Cardiac fibroblast (primary cell): ENCODE data around the gene ZNF436.

Experiments used
- DNase-seq, 2 donors: peaks; one replicate each; pipeline versions ENCODE4 v3.0.0 to v3.0.0-alpha.2; 2010; ENCODE audit warnings: low read depth in 2 of 2
- H3K4me3 ChIP-seq, 2 donors: replicated peaks in 1 of 2; 1 replicate in 1 of 2; 2 replicates in 1 of 2; pipeline ENCODE4 v1.5.1; 2011; ENCODE audit warnings: low read depth in 2 of 2, low read length in 2 of 2, mild to moderate bottlenecking in 2 of 2, moderate library complexity in 1 of 2
- TF ChIP-seq, protein P1 (sequence below): IDR thresholded peaks from one replicate; pipeline ENCODE4 v1.5.1; 2011; ENCODE audit warnings: low read depth, mild to moderate bottlenecking, low read length, inconsistent platforms

The ZNF436 gene

DNA sequence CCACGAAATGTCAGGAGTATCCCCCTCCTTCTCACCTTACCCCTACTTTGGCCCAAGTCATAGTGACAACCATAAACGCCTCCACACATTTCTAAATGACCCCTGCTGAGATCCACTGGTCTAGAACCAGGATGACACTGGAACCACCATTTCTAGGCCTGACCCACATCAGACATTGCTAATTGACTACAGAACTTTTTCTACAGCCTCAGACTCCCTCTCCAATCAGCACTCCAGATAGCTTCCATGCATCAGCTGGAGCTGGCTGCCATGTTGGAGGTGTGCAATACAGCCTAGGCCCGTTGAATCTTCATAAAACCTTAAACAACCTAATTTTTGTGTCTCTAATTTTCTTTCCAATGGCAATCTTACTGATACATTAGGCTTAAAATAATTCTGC, 36.3 kb upstream of the ZNF436 start:
- no peak overlapping the region for H3K4me3 ChIP-seq
- DNase-seq = no peak
- TF ChIP-seq, protein P1, sequence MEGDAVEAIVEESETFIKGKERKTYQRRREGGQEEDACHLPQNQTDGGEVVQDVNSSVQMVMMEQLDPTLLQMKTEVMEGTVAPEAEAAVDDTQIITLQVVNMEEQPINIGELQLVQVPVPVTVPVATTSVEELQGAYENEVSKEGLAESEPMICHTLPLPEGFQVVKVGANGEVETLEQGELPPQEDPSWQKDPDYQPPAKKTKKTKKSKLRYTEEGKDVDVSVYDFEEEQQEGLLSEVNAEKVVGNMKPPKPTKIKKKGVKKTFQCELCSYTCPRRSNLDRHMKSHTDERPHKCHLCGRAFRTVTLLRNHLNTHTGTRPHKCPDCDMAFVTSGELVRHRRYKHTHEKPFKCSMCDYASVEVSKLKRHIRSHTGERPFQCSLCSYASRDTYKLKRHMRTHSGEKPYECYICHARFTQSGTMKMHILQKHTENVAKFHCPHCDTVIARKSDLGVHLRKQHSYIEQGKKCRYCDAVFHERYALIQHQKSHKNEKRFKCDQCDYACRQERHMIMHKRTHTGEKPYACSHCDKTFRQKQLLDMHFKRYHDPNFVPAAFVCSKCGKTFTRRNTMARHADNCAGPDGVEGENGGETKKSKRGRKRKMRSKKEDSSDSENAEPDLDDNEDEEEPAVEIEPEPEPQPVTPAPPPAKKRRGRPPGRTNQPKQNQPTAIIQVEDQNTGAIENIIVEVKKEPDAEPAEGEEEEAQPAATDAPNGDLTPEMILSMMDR = no peak

DNA sequence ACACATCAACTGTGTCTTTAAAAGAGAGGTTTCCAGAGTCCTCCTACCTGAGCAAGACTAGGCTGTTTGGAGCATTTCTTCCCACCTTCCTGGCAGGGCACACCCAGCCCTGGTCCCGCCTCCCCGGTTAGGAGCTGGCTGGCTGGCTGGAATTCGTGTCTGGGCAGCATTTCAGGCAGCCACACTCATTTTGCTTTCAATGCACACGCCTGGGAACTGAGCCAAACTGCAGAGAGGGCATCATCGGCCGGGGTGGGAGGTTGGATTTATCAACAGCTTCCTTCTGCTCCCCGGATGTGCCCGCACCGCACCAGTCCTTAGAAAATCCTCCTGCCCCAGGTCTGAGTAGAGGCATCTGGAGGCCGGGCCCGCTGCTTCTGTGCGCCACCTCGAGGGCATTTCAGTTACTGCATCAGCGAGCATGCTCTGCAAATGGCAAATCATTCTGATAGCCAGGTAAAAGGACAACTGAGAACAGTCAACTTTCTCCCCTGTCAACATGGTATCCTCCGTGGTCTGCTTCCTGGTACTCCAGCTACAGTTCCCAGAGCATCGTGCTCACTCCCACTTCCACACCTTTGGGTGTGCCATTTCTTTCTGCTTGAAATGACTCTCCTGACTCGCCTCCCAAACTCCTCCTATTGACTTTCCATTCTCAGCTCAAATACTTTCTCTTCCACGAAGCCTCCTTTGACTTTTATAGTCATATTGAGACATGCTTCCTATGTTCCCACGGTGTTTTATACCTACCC, 34.3 kb upstream of the ZNF436 start:
- H3K4me3 ChIP-seq = no peak overlapping the region
- DNase-seq = peak; percentile 95 to 97
- TF ChIP-seq, protein P1 = peak; percentile 97

DNA sequence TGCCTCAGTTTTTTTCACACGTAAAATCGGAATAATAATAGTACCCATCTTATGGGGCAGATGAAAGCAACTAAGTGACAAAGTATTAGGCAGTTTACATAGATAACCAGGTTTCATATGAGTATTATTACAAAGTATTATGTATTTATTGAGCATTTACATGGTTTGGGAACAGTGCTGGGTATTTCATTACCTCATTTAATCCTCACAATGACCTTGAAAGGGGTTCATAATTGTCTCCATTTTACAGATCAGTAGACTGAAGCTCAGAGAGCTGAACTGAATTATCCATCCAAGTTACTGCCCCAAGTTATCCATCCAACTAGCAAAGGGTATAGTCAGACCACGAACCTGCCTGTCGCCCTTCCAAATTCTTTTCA, 33.7 kb upstream of the ZNF436 start:
- TF ChIP-seq, protein P1 = no peak
- no peak overlapping the region for H3K4me3 ChIP-seq
- DNase-seq = no peak

DNA sequence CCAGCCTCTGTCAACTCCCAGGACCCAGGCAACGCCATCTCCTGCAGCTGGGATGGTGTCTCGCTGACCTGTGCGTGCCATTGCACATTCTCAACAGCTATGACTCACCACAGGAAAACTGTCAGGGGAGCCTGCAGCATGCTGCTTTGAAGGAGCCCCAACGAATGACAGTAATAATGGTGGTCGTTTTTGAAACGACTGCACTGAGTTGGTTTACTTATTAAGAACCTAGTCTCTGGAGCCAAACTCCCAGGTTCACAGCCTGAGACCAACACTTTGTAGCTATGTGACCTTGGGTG, 33.4 kb upstream of the ZNF436 start:
- no peak overlapping the region for H3K4me3 ChIP-seq
- TF ChIP-seq, protein P1 = no peak
- DNase-seq = peak; percentile 62 to 84

DNA sequence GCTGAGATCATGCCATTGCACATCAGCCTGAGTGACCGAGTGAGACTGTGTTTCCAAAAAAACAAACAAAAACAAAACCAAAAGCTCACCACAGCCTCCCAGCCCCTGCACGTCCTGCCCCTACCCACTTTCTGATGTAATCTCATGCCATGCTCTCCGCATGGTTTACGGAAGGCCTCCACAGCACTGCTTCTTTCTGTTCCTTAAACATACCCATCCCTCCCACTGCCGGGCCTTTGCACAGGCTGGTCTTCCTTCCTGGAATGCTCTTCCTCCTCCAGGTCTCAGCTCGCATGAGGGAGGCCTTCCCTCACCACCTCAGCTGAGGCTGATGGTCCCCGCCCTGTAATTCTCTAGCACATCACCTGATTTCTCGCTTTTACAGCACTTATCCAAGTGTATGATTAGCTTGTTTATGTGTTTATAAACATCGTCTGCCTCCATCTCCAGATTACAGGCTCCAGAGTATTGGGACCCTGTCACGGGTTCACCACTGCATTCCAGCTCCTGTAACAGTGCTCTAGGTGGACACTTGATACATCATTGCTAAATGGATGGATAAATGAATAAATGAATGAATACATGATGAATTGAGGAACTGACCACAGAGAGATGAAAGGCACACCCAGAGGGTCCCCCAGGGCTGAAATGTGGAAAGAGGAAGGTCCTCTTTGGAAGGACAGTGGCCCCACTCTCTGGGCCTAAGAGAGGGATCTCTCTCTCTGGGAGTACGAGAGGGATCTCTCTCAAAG, 32.8 kb upstream of the ZNF436 start:
- no peak overlapping the region for H3K4me3 ChIP-seq
- DNase-seq = no peak
- TF ChIP-seq, protein P1 = no peak

DNA sequence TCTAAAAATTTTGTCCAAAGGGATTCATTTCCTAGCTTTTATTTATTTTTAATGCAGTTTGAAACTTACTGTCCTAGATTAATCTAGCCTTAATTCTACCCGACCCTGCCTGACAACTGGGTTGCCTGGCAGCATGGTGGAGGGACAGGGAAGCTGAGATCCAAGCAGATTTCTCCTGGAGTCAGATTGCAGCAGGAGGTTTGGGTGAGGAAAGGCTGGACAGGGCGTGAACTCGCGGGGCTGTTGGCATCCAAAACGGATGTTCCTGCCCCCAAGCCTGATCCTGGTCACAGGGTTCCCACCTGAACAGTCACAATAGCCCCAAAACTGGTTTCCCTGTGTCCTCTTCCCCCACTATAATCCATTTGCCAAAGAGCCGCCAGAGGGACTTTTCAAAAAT, 31.7 kb upstream of the ZNF436 start:
- no peak for DNase-seq
- TF ChIP-seq, protein P1 = no peak
- no peak overlapping the region for H3K4me3 ChIP-seq
